Adrenal gland (tissue), 12 donors: ENCODE results near the gene CLSTN3. TPM values are rescaled to one million over a fixed set of nuclear protein-coding genes. Genes with fewer than 3 reads are reported as not detected.
A peak's percentile ranks its signal among the peaks of the same experiment; 100 is the strongest.

Experiments
- DNase-seq, 7 donors: peaks; one replicate each; pipeline ENCODE4 v3.0.0-alpha.2; 2019 to 2020
- H3K27ac ChIP-seq, 5 donors: fragments of 200-600 bp; sonication (generic) in 4 of 5; 1 replicate in 3 of 5; 2 replicates in 2 of 5; pipeline versions ENCODE4 v1.5.1 to v1.8.0; 2016 to 2020; ENCODE audit warnings: mild to moderate bottlenecking in 1 of 5
- H3K27me3 ChIP-seq: fragments of 200-600 bp; 2 replicates; pipeline ENCODE4 v1.8.0; 2021
- H3K36me3 ChIP-seq, 2 donors: fragments of 200-600 bp; replicated peaks in 1 of 2; 1 replicate in 1 of 2; 2 replicates in 1 of 2; pipeline versions ENCODE4 v1.5.1 to v1.8.0; 2018 to 2022
- H3K4me1 ChIP-seq, 2 donors: fragments of 200-600 bp; replicated peaks in 1 of 2; 1 replicate in 1 of 2; 2 replicates in 1 of 2; pipeline versions ENCODE4 v1.5.1 to v1.8.0; 2018 to 2021
- H3K4me3 ChIP-seq, 4 donors: fragments of 200-600 bp; sonication (generic) in 3 of 4; one replicate each; pipeline ENCODE4 v1.5.1; 2016 to 2018
- H3K9me3 ChIP-seq, 3 donors: fragments of 200-600 bp; sonication (generic) in 1 of 3; replicated peaks in 1 of 3; 1 replicate in 2 of 3; 2 replicates in 1 of 3; pipeline versions ENCODE4 v1.5.1 to v1.8.0; 2016 to 2021
- CTCF ChIP-seq, 6 experiments: fragments of 450-650 bp in 4 of 6; fragments of 200-600 bp in 2 of 6; sonication (generic) in 1 of 6; IDR thresholded peaks; 1 replicate in 5 of 6; 2 replicates in 1 of 6; pipeline versions ENCODE4 v1.5.1 to v1.8.0; 2016 to 2021; ENCODE audit warnings: antibody characterized with exemption in 6 of 6, mild to moderate bottlenecking in 2 of 6, moderate library complexity in 1 of 6
- POLR2A ChIP-seq, 2 donors: fragments of 450-650 bp; IDR thresholded peaks; one replicate each; pipeline ENCODE4 v1.6.1; 2017; ENCODE audit warnings: antibody characterized with exemption in 2 of 2, mild to moderate bottlenecking in 2 of 2, moderate library complexity in 1 of 2
- WGBS, 4 donors: extraction: QIAGEN DNeasy Blood & Tissue Kit in 2 of 4; methylation state at CpG; one replicate each; pipeline versions ENCODE4 v1.1.5 to v1.1.7; 2013 to 2017; 5-methylcytosine and 5-hydroxymethylcytosine counted together
- intact Hi-C, 2 donors: fragments of 100-400 bp; cut with DNase I; formaldehyde crosslinking; loops; one replicate each; pipeline versions ENCODE4 v1.14.1 to v1.15.0; 2022 to 2023
- polyA plus RNA-seq, 3 donors: library from polyadenylated mRNA; stranded (reverse); fragments of 200-250 nt in 2 of 3; fragments of 350-450 nt in 1 of 3; fragmentation: Illumina TruSeq in 1 of 3; extraction: RNeasy Lipid Tissue Mini Kit (QIAGEN cat#74804) in 1 of 3; gene quantifications; one replicate each; pipeline ENCODE4 v1.2.3, GENCODE V29; 2013 to 2014
- total RNA-seq, 9 donors: library from RNA; depleted of rRNA in 4 of 9; stranded (reverse); fragments of >200 nt in 4 of 9; fragments of 120-200 nt in 1 of 9; fragmentation: NEBNext Ultra II Directional in 1 of 9; extraction: Animal tissue kit (Norgen Biotek cat#: 25700) in 1 of 9; gene quantifications; one replicate each; pipeline versions ENCODE4 v1.1.0 to v1.2.4, GENCODE V29; 2013 to 2023
- donor health status: healthy with polysubstance abuse.
- donor health status: Bipolar disorder and iron deficiency.
- donor health status: DM: yes; HTN: yes; CAD: no.
- donor health status: DM: no; HTN: no; CAD: no.
- donor health status: DM: no; HTN: no; CAD: no.
- donor health status: DM: yes; HTN: yes; CAD: no.

Gene CLSTN3
- total and polyA plus RNA-seq, 12 donors, result 9.3 to 175 (median 42.8) TPM

- H3K4me1 ChIP-seq, result no peaks in the 10 kb centered on the region
- DNase-seq, result no peak
- 93 to 97% (median 94%) methylated on average over 13 to 17 of the region's 17 CpGs for WGBS, 4 donors
- no peak overlapping the region for H3K4me3 ChIP-seq
- intact Hi-C loops, result no loop called here
- H3K27ac ChIP-seq, result no peak overlapping the region
- no peaks in the 10 kb centered on the region for H3K9me3 ChIP-seq
- peaks cover 0 to 32% of the 10 kb centered on the region in 2 donors for H3K36me3 ChIP-seq
- no peaks in the 10 kb centered on the region for H3K27me3 ChIP-seq
- TF ChIP-seq POLR2A (IDR thresholded peaks at IDR 0.05) (no peak), CTCF (IDR thresholded peaks at IDR 0.05) (no peak)
Observed at GRCh38 chr12:7157391-7157790, 27.2 kb downstream of the CLSTN3 start.

- intact Hi-C loops, result no loop called here
- no peak for TF ChIP-seq CTCF (IDR thresholded peaks at IDR 0.05)
- TF ChIP-seq POLR2A (IDR thresholded peaks at IDR 0.05), result no peak
- Histone ChIP-seq H3K27ac (no peak overlapping the region), H3K27me3 (no peaks in the 10 kb centered on the region), H3K9me3 (no peaks in the 10 kb centered on the region), H3K4me1 (no peaks in the 10 kb centered on the region), H3K36me3 (peaks cover 0 to 17% of the 10 kb centered on the region in 2 donors), H3K4me3 (no peak overlapping the region)
- WGBS, 4 donors, result 73 to 87% (median 81%) methylated on average over 6 to 10 of the region's 10 CpGs
- DNase-seq, result no peak
Observed at GRCh38 chr12:7158781-7159609, 28.8 kb downstream of the CLSTN3 start.

GRCh38 chr12:7160183-7160582 lies 30.0 kb downstream of the CLSTN3 start:
- DNase-seq, result no peak
- Histone ChIP-seq H3K27me3 (no peaks in the 10 kb centered on the region), H3K27ac (no peak overlapping the region), H3K4me3 (no peak overlapping the region), H3K9me3 (no peaks in the 10 kb centered on the region), H3K36me3 (peaks cover 0 to 6% of the 10 kb centered on the region in 2 donors), H3K4me1 (no peaks in the 10 kb centered on the region)
- TF ChIP-seq CTCF (IDR thresholded peaks at IDR 0.05) (no peak), POLR2A (IDR thresholded peaks at IDR 0.05) (no peak)
- intact Hi-C loops, result no loop called here
- 74 to 89% (median 76%) methylated on average over 6 to 7 of the region's 7 CpGs for WGBS, 4 donors

GRCh38 chr12:7161327-7161726 lies 31.2 kb downstream of the CLSTN3 start:
- TF ChIP-seq CTCF (IDR thresholded peaks at IDR 0.05) (no peak), POLR2A (IDR thresholded peaks at IDR 0.05) (no peak)
- H3K9me3 ChIP-seq, result no peaks in the 10 kb centered on the region

More at GRCh38 chr12:7161327-7161726, 31.2 kb downstream of the CLSTN3 start:
- peak overlapping the region in 1 of 5 donors; percentile 45 for H3K27ac ChIP-seq
- no peak for DNase-seq
- intact Hi-C loops, result no loop called here
- H3K4me3 ChIP-seq, result no peak overlapping the region
- no peaks in the 10 kb centered on the region for H3K27me3 ChIP-seq
- WGBS, 4 donors, result 74 to 88% (median 78%) methylated on average over 4 of the region's 4 CpGs
- H3K36me3 ChIP-seq, result no peaks in the 10 kb centered on the region
- no peaks in the 10 kb centered on the region for H3K4me1 ChIP-seq
